ENCODE results near the gene CCDC91.

The CCDC91 gene

GRCh38 chr12:28479683-28480082 is 289.4 kb downstream of the CCDC91 start:
- H3K27ac ChIP-seq (ENCODE audit: low read depth, low read length), result no peak overlapping the region
- H3K4me1 ChIP-seq (ENCODE audit: control insufficient read depth, insufficient read depth, low read length, unreplicated experiment), result no peaks in the 10 kb centered on the region
- H3K79me2 ChIP-seq (ENCODE audit: control insufficient read depth, insufficient read depth, low read length, unreplicated experiment), result no peaks in the 10 kb centered on the region
- no peak overlapping the region for H2AFZ ChIP-seq (ENCODE audit: low read length, unreplicated experiment)
- no peak overlapping the region for H3K4me3 ChIP-seq (ENCODE audit: low read depth, low read length)
- H3K27me3 ChIP-seq (ENCODE audit: insufficient read depth, low read length), result no peaks in the 10 kb centered on the region
- H3K36me3 ChIP-seq (ENCODE audit: insufficient read depth, low read length), result no peaks in the 10 kb centered on the region

- H3K36me3 ChIP-seq (ENCODE audit: insufficient read depth, low read length), result no peaks in the 10 kb centered on the region
- no peaks in the 10 kb centered on the region for H3K27me3 ChIP-seq (ENCODE audit: insufficient read depth, low read length)
- no peaks in the 10 kb centered on the region for H3K79me2 ChIP-seq (ENCODE audit: control insufficient read depth, insufficient read depth, low read length, unreplicated experiment)
- peaks cover 5% of the 10 kb centered on the region for H3K4me1 ChIP-seq (ENCODE audit: control insufficient read depth, insufficient read depth, low read length, unreplicated experiment)
- H2AFZ ChIP-seq (ENCODE audit: low read length, unreplicated experiment), result no peak overlapping the region
- H3K27ac ChIP-seq (ENCODE audit: low read depth, low read length), result no peak overlapping the region
- no peak overlapping the region for H3K4me3 ChIP-seq (ENCODE audit: low read depth, low read length)
These were observed 293.9 kb downstream of the CCDC91 start for GRCh38 chr12:28484156-28484555.

DNA sequence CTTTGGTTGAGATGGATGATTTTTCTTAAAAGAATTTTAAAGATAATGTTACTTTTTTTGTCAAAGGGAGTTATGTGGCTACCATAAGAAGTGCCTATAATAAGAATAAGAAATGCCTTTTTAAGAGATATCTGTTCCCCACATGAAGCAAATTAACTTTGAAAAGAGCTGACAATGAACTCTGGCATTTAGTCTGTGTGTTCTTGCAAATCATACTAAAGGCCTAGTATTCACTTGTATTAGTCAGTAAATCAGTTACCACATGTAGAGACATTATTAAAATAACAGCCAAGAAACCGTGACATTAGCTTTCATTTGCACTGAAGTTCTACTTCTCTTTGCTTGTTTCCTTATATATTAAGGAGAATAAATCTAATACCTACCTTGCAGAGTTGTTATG is 296.3 kb downstream of the CCDC91 start:
- Histone ChIP-seq H3K4me3 (ENCODE audit: low read depth, low read length) (no peak overlapping the region), H3K4me1 (ENCODE audit: control insufficient read depth, insufficient read depth, low read length, unreplicated experiment) (peaks cover 10% of the 10 kb centered on the region), H3K79me2 (ENCODE audit: control insufficient read depth, insufficient read depth, low read length, unreplicated experiment) (no peaks in the 10 kb centered on the region), H3K27ac (ENCODE audit: low read depth, low read length) (no peak overlapping the region), H2AFZ (ENCODE audit: low read length, unreplicated experiment) (no peak overlapping the region), H3K27me3 (ENCODE audit: insufficient read depth, low read length) (no peaks in the 10 kb centered on the region), H3K36me3 (ENCODE audit: insufficient read depth, low read length) (no peaks in the 10 kb centered on the region)

GRCh38 chr12:28489246-28489645 is 299.0 kb downstream of the CCDC91 start:
- H2AFZ ChIP-seq (ENCODE audit: low read length, unreplicated experiment), result no peak overlapping the region
- H3K27me3 ChIP-seq (ENCODE audit: insufficient read depth, low read length), result no peaks in the 10 kb centered on the region
- peaks cover 10% of the 10 kb centered on the region for H3K4me1 ChIP-seq (ENCODE audit: control insufficient read depth, insufficient read depth, low read length, unreplicated experiment)
- no peak overlapping the region for H3K27ac ChIP-seq (ENCODE audit: low read depth, low read length)
- no peak overlapping the region for H3K4me3 ChIP-seq (ENCODE audit: low read depth, low read length)
- no peaks in the 10 kb centered on the region for H3K79me2 ChIP-seq (ENCODE audit: control insufficient read depth, insufficient read depth, low read length, unreplicated experiment)
- H3K36me3 ChIP-seq (ENCODE audit: insufficient read depth, low read length), result no peaks in the 10 kb centered on the region

GRCh38 chr12:28497889-28498411 is 307.7 kb downstream of the CCDC91 start:
- Histone ChIP-seq H2AFZ (ENCODE audit: low read length, unreplicated experiment) (no peak overlapping the region), H3K4me3 (ENCODE audit: low read depth, low read length) (peak overlapping the region; percentile 26; the same call in 1 of the 2 replicates), H3K79me2 (ENCODE audit: control insufficient read depth, insufficient read depth, low read length, unreplicated experiment) (no peaks in the 10 kb centered on the region), H3K36me3 (ENCODE audit: insufficient read depth, low read length) (no peaks in the 10 kb centered on the region), H3K27ac (ENCODE audit: low read depth, low read length) (no peak overlapping the region), H3K27me3 (ENCODE audit: insufficient read depth, low read length) (no peaks in the 10 kb centered on the region), H3K4me1 (ENCODE audit: control insufficient read depth, insufficient read depth, low read length, unreplicated experiment) (peaks cover 11% of the 10 kb centered on the region)

DNA sequence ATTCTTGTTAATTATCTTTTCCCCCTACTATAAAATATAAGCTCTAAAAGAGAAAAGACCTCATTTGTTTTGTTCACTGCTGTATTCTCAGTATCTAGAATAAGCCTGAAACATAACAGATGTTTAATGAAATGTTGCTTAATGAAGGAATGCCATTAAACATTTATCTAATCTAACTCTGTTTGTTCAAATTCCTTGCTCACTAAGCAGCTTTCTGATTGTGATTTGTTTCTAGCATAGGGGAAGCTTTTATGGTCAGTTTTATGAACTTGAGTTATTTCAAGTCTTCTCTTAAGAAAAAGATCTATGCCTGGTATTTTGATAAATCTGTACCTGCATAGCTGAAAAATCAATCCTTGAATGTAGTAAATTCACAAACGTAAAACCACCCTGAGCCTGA is 308.6 kb downstream of the CCDC91 start:
- H3K27me3 ChIP-seq (ENCODE audit: insufficient read depth, low read length), result no peaks in the 10 kb centered on the region
- H3K4me1 ChIP-seq (ENCODE audit: control insufficient read depth, insufficient read depth, low read length, unreplicated experiment), result peaks cover 11% of the 10 kb centered on the region
- no peaks in the 10 kb centered on the region for H3K36me3 ChIP-seq (ENCODE audit: insufficient read depth, low read length)
- H3K79me2 ChIP-seq (ENCODE audit: control insufficient read depth, insufficient read depth, low read length, unreplicated experiment), result no peaks in the 10 kb centered on the region
- H3K27ac ChIP-seq (ENCODE audit: low read depth, low read length), result no peak overlapping the region
- no peak overlapping the region for H3K4me3 ChIP-seq (ENCODE audit: low read depth, low read length)
- H2AFZ ChIP-seq (ENCODE audit: low read length, unreplicated experiment), result no peak overlapping the region

- Histone ChIP-seq H3K79me2 (ENCODE audit: control insufficient read depth, insufficient read depth, low read length, unreplicated experiment) (no peaks in the 10 kb centered on the region), H3K27ac (ENCODE audit: low read depth, low read length) (peak overlapping the region; percentile 14; the same call in 1 of the 2 replicates), H3K4me1 (ENCODE audit: control insufficient read depth, insufficient read depth, low read length, unreplicated experiment) (peaks cover 11% of the 10 kb centered on the region), H3K27me3 (ENCODE audit: insufficient read depth, low read length) (no peaks in the 10 kb centered on the region), H3K36me3 (ENCODE audit: insufficient read depth, low read length) (no peaks in the 10 kb centered on the region), H2AFZ (ENCODE audit: low read length, unreplicated experiment) (no peak overlapping the region), H3K4me3 (ENCODE audit: low read depth, low read length) (no peak overlapping the region)
These were observed 310.2 kb downstream of the CCDC91 start for GRCh38 chr12:28500373-28501024.

- no peak overlapping the region for H2AFZ ChIP-seq (ENCODE audit: low read length, unreplicated experiment)
- no peak overlapping the region for H3K27ac ChIP-seq (ENCODE audit: low read depth, low read length)
- no peaks in the 10 kb centered on the region for H3K4me1 ChIP-seq (ENCODE audit: control insufficient read depth, insufficient read depth, low read length, unreplicated experiment)
- H3K4me3 ChIP-seq (ENCODE audit: low read depth, low read length), result no peak overlapping the region
- H3K79me2 ChIP-seq (ENCODE audit: control insufficient read depth, insufficient read depth, low read length, unreplicated experiment), result no peaks in the 10 kb centered on the region
- H3K27me3 ChIP-seq (ENCODE audit: insufficient read depth, low read length), result no peaks in the 10 kb centered on the region
- H3K36me3 ChIP-seq (ENCODE audit: insufficient read depth, low read length), result no peaks in the 10 kb centered on the region
These were observed 316.0 kb downstream of the CCDC91 start for GRCh38 chr12:28506271-28506670.

GRCh38 chr12:28507033-28507432 is 316.8 kb downstream of the CCDC91 start:
- no peaks in the 10 kb centered on the region for H3K4me1 ChIP-seq (ENCODE audit: control insufficient read depth, insufficient read depth, low read length, unreplicated experiment)
- no peaks in the 10 kb centered on the region for H3K79me2 ChIP-seq (ENCODE audit: control insufficient read depth, insufficient read depth, low read length, unreplicated experiment)
- no peak overlapping the region for H3K4me3 ChIP-seq (ENCODE audit: low read depth, low read length)
- H3K27me3 ChIP-seq (ENCODE audit: insufficient read depth, low read length), result no peaks in the 10 kb centered on the region
- no peak overlapping the region for H3K27ac ChIP-seq (ENCODE audit: low read depth, low read length)
- H3K36me3 ChIP-seq (ENCODE audit: insufficient read depth, low read length), result no peaks in the 10 kb centered on the region
- no peak overlapping the region for H2AFZ ChIP-seq (ENCODE audit: low read length, unreplicated experiment)

GRCh38 chr12:28507867-28508266 is 317.6 kb downstream of the CCDC91 start:
- H3K4me3 ChIP-seq (ENCODE audit: low read depth, low read length), result no peak overlapping the region
- no peak overlapping the region for H3K27ac ChIP-seq (ENCODE audit: low read depth, low read length)
- H3K4me1 ChIP-seq (ENCODE audit: control insufficient read depth, insufficient read depth, low read length, unreplicated experiment), result no peaks in the 10 kb centered on the region
- no peak overlapping the region for H2AFZ ChIP-seq (ENCODE audit: low read length, unreplicated experiment)
- H3K79me2 ChIP-seq (ENCODE audit: control insufficient read depth, insufficient read depth, low read length, unreplicated experiment), result no peaks in the 10 kb centered on the region
- H3K27me3 ChIP-seq (ENCODE audit: insufficient read depth, low read length), result no peaks in the 10 kb centered on the region
- no peaks in the 10 kb centered on the region for H3K36me3 ChIP-seq (ENCODE audit: insufficient read depth, low read length)

- no peaks in the 10 kb centered on the region for H3K27me3 ChIP-seq (ENCODE audit: insufficient read depth, low read length)
- no peak overlapping the region for H3K4me3 ChIP-seq (ENCODE audit: low read depth, low read length)
- H3K4me1 ChIP-seq (ENCODE audit: control insufficient read depth, insufficient read depth, low read length, unreplicated experiment), result no peaks in the 10 kb centered on the region
- H2AFZ ChIP-seq (ENCODE audit: low read length, unreplicated experiment), result no peak overlapping the region
- H3K27ac ChIP-seq (ENCODE audit: low read depth, low read length), result no peak overlapping the region
- no peaks in the 10 kb centered on the region for H3K79me2 ChIP-seq (ENCODE audit: control insufficient read depth, insufficient read depth, low read length, unreplicated experiment)
- H3K36me3 ChIP-seq (ENCODE audit: insufficient read depth, low read length), result no peaks in the 10 kb centered on the region
These were observed 322.1 kb downstream of the CCDC91 start for GRCh38 chr12:28512406-28512805.

Data from ACC112 (cell line).